HEK293 (cell line): ENCODE measurements around the gene ABCA3.

Experiments
- CTCF ChIA-PET: fragments of 350-600 bp; formaldehyde crosslinking; extraction: SDS; loops from one replicate; lab custom pipeline; 2021; ENCODE audit warnings: antibody characterized with exemption; lab: Yijun Ruan, JAX
- POLR2A ChIA-PET: fragments of 300-600 bp; formaldehyde crosslinking; extraction: SDS; loops from one replicate; lab custom pipeline; 2020; ENCODE audit warnings: antibody characterized with exemption, inconsistent platforms; lab: Yijun Ruan, JAX
- H3K27ac ChIP-seq: fragments of 200-500 bp; sonication (Bioruptor generic); 2 replicates; pipeline ENCODE4 v1.5.1; 2014; ENCODE audit warnings: low read depth, low read length, control low read depth, inconsistent platforms; ENCODE audit errors: extremely low read depth
- H3K36me3 ChIP-seq, 2 experiments: fragments of 200-500 bp in 1 of 2; sonication (Bioruptor generic) in 1 of 2; 1 replicate in 1 of 2; 2 replicates in 1 of 2; pipeline ENCODE4 v1.5.1; 2014 to 2017; ENCODE audit warnings: inconsistent platforms in 2 of 2, low read length in 2 of 2; ENCODE audit not compliant: control insufficient read depth in 2 of 2, insufficient read depth in 1 of 2
- H3K4me1 ChIP-seq: fragments of 200-500 bp; sonication (Bioruptor generic); 2 replicates; pipeline ENCODE4 v1.5.1; 2014; ENCODE audit warnings: mild to moderate bottlenecking, low read length, inconsistent platforms; ENCODE audit not compliant: control insufficient read depth, insufficient read depth
- H3K4me3 ChIP-seq: 2 replicates; pipeline ENCODE4 v1.5.1; 2011; ENCODE audit warnings: low read depth, mild to moderate bottlenecking, control low read depth, low read length, moderate library complexity
- H3K9me3 ChIP-seq: fragments of 200-500 bp; sonication (Bioruptor generic); 2 replicates; pipeline ENCODE4 v1.5.1; 2014; ENCODE audit warnings: low read depth, low read length, inconsistent platforms; ENCODE audit not compliant: control insufficient read depth, insufficient read depth
- ELK4 ChIP-seq: IDR thresholded peaks from 2 replicates; pipeline ENCODE4 v1.6.1; 2011; ENCODE audit warnings: mild to moderate bottlenecking, low read depth, low read length, borderline replicate concordance
- GLI2 ChIP-seq: fragments of 450-650 bp; formaldehyde crosslinking; IDR thresholded peaks from 2 replicates; pipeline ENCODE4; 2017; ENCODE audit warnings: missing biosample characterization, missing genetic modification characterization, low read depth, borderline replicate concordance
- HOXD13 ChIP-seq: sonication (generic); formaldehyde crosslinking; IDR thresholded peaks from 2 replicates; pipeline ENCODE4 v1.8.0; 2022; ENCODE audit warnings: missing genetic modification reagents, borderline replicate concordance
- IKZF3 ChIP-seq: fragments of 450-650 bp; IDR thresholded peaks from 2 replicates; pipeline ENCODE4 v1.5.0; 2018; ENCODE audit warnings: missing biosample characterization, mild to moderate bottlenecking, missing genetic modification characterization, moderate library complexity
- INSM2 ChIP-seq: fragments of 450-650 bp; formaldehyde crosslinking; IDR thresholded peaks from 2 replicates; pipeline ENCODE4 v1.5.1; 2016; ENCODE audit warnings: missing biosample characterization, missing genetic modification characterization
- OVOL3 ChIP-seq: fragments of 450-650 bp; formaldehyde crosslinking; IDR thresholded peaks from 2 replicates; pipeline ENCODE4 v1.5.1; 2016; ENCODE audit warnings: missing biosample characterization, missing genetic modification characterization
- PATZ1 ChIP-seq: fragments of 450-650 bp; formaldehyde crosslinking; IDR thresholded peaks from 2 replicates; pipeline ENCODE4 v1.5.1; 2016; ENCODE audit warnings: missing biosample characterization, missing genetic modification characterization
- PBX3 ChIP-seq: sonication (generic); formaldehyde crosslinking; IDR thresholded peaks from 2 replicates; pipeline ENCODE4 v1.8.1; 2022; ENCODE audit warnings: mild to moderate bottlenecking, moderate library complexity, missing genetic modification reagents
- YY2 ChIP-seq: fragments of 450-650 bp; formaldehyde crosslinking; IDR thresholded peaks from 2 replicates; pipeline ENCODE4 v1.5.1; 2016; ENCODE audit warnings: missing biosample characterization, missing genetic modification characterization
- ZBTB1 ChIP-seq: fragments of 450-650 bp; formaldehyde crosslinking; IDR thresholded peaks from 2 replicates; pipeline ENCODE4 v1.5.1; 2016; ENCODE audit warnings: missing biosample characterization, missing genetic modification characterization
- ZBTB49 ChIP-seq: fragments of 450-650 bp; formaldehyde crosslinking; IDR thresholded peaks from 2 replicates; pipeline ENCODE4 v1.5.1; 2016; ENCODE audit warnings: missing biosample characterization, missing genetic modification characterization, low read depth
- ZFP41 ChIP-seq: fragments of 450-650 bp; formaldehyde crosslinking; IDR thresholded peaks from 2 replicates; pipeline ENCODE4 v1.5.1; 2016; ENCODE audit warnings: missing biosample characterization, missing genetic modification characterization, borderline replicate concordance
- ZNF10 ChIP-seq: fragments of 450-650 bp; formaldehyde crosslinking; IDR thresholded peaks from 2 replicates; pipeline ENCODE4 v1.5.1; 2017; ENCODE audit warnings: missing biosample characterization, missing genetic modification characterization
- ZNF175 ChIP-seq: fragments of 450-650 bp; formaldehyde crosslinking; IDR thresholded peaks from 2 replicates; pipeline ENCODE4 v1.5.1; 2016; ENCODE audit warnings: missing biosample characterization, missing genetic modification characterization
- ZNF354C ChIP-seq: fragments of 450-650 bp; formaldehyde crosslinking; IDR thresholded peaks from 2 replicates; pipeline ENCODE4 v1.5.1; 2016; ENCODE audit warnings: missing biosample characterization, missing genetic modification characterization, low read depth, borderline replicate concordance
- ZNF398 ChIP-seq: fragments of 450-650 bp; formaldehyde crosslinking; IDR thresholded peaks from 2 replicates; pipeline ENCODE4 v1.5.1; 2017; ENCODE audit warnings: missing biosample characterization, missing genetic modification characterization
- ZNF529 ChIP-seq: fragments of 450-650 bp; formaldehyde crosslinking; IDR thresholded peaks from 2 replicates; pipeline ENCODE4 v1.5.1; 2017; ENCODE audit warnings: missing genetic modification characterization, missing biosample characterization; ENCODE audit not compliant: insufficient replicate concordance
- ZNF549 ChIP-seq: fragments of 450-650 bp; IDR thresholded peaks from 2 replicates; pipeline ENCODE4 v1.5.1; 2018; ENCODE audit warnings: missing biosample characterization, missing genetic modification characterization, mild to moderate bottlenecking, inconsistent platforms, moderate library complexity
- ZNF571 ChIP-seq: fragments of 450-650 bp; formaldehyde crosslinking; IDR thresholded peaks from 2 replicates; pipeline ENCODE4 v1.5.0; 2017; ENCODE audit warnings: missing biosample characterization, missing genetic modification characterization
- ZNF580 ChIP-seq: fragments of 450-650 bp; formaldehyde crosslinking; IDR thresholded peaks from 2 replicates; pipeline ENCODE4 v1.5.1; 2016; ENCODE audit warnings: missing biosample characterization, missing genetic modification characterization
- ZNF585B ChIP-seq: fragments of 450-650 bp; formaldehyde crosslinking; IDR thresholded peaks from 2 replicates; pipeline ENCODE4 v1.5.1; 2016; ENCODE audit warnings: missing biosample characterization, missing genetic modification characterization
- ZNF776 ChIP-seq: fragments of 450-650 bp; formaldehyde crosslinking; IDR thresholded peaks from 2 replicates; pipeline ENCODE4 v1.5.0; 2017; ENCODE audit warnings: missing biosample characterization, missing genetic modification characterization, borderline replicate concordance

The ABCA3 gene

GRCh38 chr16:2229632-2230250 lies 110.8 kb downstream of the ABCA3 start:
- POLR2A ChIA-PET: interaction anchor here (0.7 to 1.1 kb wide), 3 partner anchors 80 to 272 kb away, joined by 3 to 5 read pairs (median 3); partner anchors contain the start of gene TEDC2
- no peak overlapping the region for H3K4me3 ChIP-seq
- TF ChIP-seq ZNF529 (tag by site-specific recombination) (no peak), OVOL3 (tag by site-specific recombination) (no peak), ZNF10 (tag by site-specific recombination) (no peak), ZBTB1 (tag by site-specific recombination) (no peak), ZBTB49 (tag by site-specific recombination) (no peak), GLI2 (tag by site-specific recombination) (no peak), ZFP41 (tag by site-specific recombination) (no peak), HOXD13 (no peak), IKZF3 (tag by site-specific recombination) (no peak), YY2 (tag by site-specific recombination) (no peak), ZNF549 (tag by site-specific recombination) (no peak)
- TF ChIP-seq, all 188 proteins: peak for 0
- H3K36me3 ChIP-seq: peaks cover 0 to 83% of the 10 kb centered on the region in 2 experiments; a peak in 2 of 3 replicates
- no peaks in the 10 kb centered on the region for H3K9me3 ChIP-seq
- H3K4me1 ChIP-seq: no peaks in the 10 kb centered on the region
- H3K27ac ChIP-seq: no peak overlapping the region
- CTCF ChIA-PET: interaction anchor here (0.6 kb wide), 1 partner anchor 15 kb away, joined by 7 read pairs; the partner anchor contains the start of gene PGP

- peaks cover 0 to 76% of the 10 kb centered on the region in 2 experiments; a peak in 2 of 3 replicates for H3K36me3 ChIP-seq
- ChIA-PET CTCF (no interaction called here), POLR2A (no interaction called here)
- H3K4me3 ChIP-seq: no peak overlapping the region
- no peak overlapping the region for H3K27ac ChIP-seq
- no peaks in the 10 kb centered on the region for H3K9me3 ChIP-seq
- H3K4me1 ChIP-seq: 0 out of 2 replicates have a peak, but pooled peaks cover 2% of the 10 kb centered on the region
- TF ChIP-seq ZNF580: no peak
- TF ChIP-seq ZNF571 (tag by site-specific recombination): no peak
- TF ChIP-seq PATZ1 (tag by site-specific recombination): no peak
- TF ChIP-seq ZNF354C (tag by site-specific recombination): no peak
- no peak for TF ChIP-seq ELK4
- no peak for TF ChIP-seq PBX3 (CRISPR knock-in tag)
- TF ChIP-seq INSM2: no peak
- no peak for TF ChIP-seq ZNF398 (tag by site-specific recombination)
- no peak for TF ChIP-seq ZNF776 (tag by site-specific recombination)
- no peak for TF ChIP-seq ZNF175 (tag by site-specific recombination)
- no peak for TF ChIP-seq ZNF585B
These were observed 111.4 kb downstream of the ABCA3 start for GRCh38 chr16:2229091-2229490.
